H54 (cell line): ENCODE data around the gene FAM20C.

Source experiments
- DNase-seq: peaks from one replicate; pipeline ENCODE4 v3.0.0; 2011; ENCODE audit warnings: low spot score, mixed read lengths; ENCODE audit not compliant: insufficient read length
- FAIRE-seq: peaks from 3 replicates; lab custom pipeline; 2011; peaks lifted over from hg19 to GRCh38; lab: Jason Lieb, UNC
- POLR2A ChIP-seq: IDR thresholded peaks from 2 replicates; pipeline ENCODE4 v1.6.1; 2011; ENCODE audit warnings: low read depth, mild to moderate bottlenecking, low read length

Gene FAM20C

DNA sequence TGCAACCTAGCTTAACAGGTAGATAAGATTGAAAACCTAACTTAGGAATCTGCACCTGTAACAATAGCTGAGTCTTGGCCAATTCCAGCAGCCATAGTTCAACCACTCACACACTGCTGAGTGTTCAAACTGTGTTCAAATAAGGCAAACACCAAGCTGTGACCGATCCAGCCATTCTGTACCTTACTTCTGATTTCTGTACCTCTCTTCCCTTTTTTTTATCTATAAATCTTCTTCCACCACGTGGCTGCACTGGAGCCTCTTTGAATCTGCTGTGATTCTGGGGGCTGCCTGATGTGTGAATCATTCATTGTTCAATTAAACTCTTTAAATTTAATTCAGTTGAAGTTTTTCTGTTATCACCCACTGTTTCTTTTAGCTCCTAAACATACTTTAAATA is 81.9 kb downstream of the FAM20C start:
- TF ChIP-seq POLR2A, result no peak
- DNase-seq (no peak), FAIRE-seq (no peak)

GRCh38 chr7:276230-276835 is 84.0 kb downstream of the FAM20C start:
- TF ChIP-seq POLR2A, result no peak
- DNase-seq (no peak), FAIRE-seq (no peak)

GRCh38 chr7:277228-277627 is 84.9 kb downstream of the FAM20C start:
- FAIRE-seq, result no peak
- no peak for TF ChIP-seq POLR2A
- no peak for DNase-seq

- DNase-seq (no peak), FAIRE-seq (no peak)
- TF ChIP-seq POLR2A, result no peak
These were observed 85.7 kb downstream of the FAM20C start for GRCh38 chr7:278081-278480.

DNA sequence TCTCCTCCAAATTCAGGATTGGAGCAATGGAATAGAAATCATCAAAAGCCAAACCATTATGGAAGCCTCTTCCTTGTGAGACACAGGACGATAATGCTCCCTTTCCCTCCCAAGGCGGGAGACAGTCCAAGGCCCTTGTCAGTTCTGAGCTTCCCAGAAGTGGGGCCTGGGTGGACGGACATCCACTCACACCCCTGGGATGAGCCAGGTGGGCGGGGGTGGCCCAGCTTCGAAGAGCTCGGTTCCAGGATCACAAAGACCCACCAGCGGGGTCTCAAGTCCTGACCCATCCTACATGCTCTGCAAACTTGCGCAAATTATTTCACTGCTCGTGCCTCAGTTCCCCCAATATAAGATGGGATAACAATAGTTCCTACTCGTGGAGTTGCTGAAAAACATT is 87.5 kb downstream of the FAM20C start:
- no peak for TF ChIP-seq POLR2A
- DNase-seq, result no peak
- no peak for FAIRE-seq

DNA sequence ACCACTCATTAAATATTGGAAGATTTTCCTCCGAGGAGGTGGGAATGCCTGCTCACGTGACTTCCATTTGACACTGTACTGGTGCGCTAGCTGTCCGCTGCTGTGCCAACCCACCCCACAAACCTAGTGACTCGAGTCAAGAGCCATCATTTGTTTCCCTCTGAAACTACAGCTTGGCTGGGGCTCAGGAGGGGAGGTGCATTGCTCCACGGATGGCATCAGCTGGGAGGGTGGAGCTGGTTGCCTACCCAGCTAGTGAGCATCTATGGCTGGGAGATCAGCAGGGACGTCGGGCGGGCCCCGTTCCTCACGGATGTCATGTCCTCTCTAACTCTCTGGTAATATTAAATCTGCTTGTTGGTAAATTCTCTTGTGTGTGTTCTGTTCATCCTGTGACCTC is 88.1 kb downstream of the FAM20C start:
- no peak for DNase-seq
- no peak for TF ChIP-seq POLR2A
- no peak for FAIRE-seq

DNA sequence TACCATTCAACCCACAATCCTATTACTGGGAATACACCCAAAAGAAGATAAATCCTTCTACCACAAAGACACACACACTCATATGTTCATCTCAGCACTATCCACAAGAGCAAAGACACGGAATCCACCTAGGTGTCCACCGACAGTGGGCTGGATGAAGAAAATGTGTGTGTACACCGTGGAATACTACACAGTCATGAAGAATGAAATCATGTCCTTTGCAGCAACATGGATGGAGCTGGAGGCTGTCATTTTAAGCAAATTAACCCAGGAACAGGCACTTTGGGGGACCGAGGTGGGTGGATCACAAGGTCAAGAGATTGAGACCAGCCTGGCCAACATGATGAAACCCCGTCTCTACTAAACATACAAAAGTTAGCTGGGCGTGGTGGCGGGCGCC is 89.3 kb downstream of the FAM20C start:
- FAIRE-seq (no peak), DNase-seq (no peak)
- TF ChIP-seq POLR2A, result no peak

GRCh38 chr7:282621-283020 is 90.2 kb downstream of the FAM20C start:
- no peak for DNase-seq
- no peak for TF ChIP-seq POLR2A
- no peak for FAIRE-seq

DNA sequence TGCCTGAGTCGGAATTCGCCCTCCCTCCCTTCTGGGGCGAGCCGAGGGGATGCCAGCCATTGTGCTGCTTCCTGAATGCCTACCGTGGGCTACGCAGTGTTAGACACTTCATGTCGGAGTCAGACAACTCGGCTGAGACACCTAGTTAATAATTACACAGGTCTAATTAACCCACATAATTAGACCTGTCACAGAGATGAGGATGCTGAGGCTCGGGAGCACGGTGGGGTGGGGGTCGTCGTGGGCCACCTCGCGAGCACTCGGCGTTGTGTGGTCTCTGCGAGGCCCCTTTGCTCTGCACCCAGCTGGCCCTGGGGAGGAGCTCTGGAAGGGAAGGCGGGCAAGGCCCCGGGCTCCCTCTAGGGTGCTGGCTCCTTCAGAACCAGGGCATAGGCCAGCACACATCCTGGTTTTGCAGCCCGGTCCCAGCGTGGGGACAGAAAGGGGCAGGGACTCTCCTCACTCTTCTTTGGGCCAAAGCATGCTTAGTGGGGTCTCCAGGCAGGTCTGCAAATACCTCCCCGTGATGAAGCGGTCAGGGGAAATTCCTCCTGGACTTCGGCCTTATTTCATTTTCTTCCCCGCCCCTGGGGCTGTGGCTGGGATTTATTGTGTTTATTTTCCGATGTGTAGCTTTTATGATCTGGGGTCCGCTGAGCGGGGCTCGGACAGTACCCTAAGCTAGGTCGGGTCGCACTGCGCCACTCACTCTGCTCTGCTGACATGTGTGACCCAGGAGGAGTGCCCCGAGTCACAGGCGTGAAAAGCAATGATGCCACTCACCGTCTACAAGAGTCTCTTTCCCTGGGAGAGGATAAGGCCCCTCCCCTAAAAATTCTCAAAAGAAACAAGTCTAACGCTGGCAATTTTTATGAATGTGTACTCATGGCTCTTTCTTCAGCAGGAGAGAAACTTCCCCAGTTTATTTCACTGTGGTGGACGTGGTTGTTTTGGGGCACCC is 92.7 kb downstream of the FAM20C start:
- no peak for FAIRE-seq
- no peak for TF ChIP-seq POLR2A
- DNase-seq, result no peak

DNA sequence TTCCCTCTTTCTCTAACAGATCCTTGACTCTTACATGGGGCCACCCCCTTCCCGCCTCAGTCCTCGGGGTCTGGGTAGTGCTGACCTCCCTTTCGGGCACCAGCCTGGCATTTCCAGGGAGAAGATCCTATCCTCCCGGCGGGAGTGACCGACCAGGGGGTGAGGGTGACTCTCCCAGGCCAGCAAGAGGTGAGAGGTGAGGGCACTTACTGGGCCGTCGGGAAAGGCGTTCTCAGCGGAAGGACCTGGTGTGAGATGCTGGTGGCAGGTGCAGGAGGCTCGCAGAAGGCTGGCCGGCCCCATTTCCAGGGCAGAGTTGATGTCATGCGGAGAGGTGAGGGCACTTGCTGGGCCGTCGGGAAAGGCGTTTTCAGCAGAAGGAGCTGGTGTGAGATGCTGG is 93.4 kb downstream of the FAM20C start:
- no peak for DNase-seq
- FAIRE-seq, result no peak
- TF ChIP-seq POLR2A, result no peak

- FAIRE-seq (no peak), DNase-seq (no peak)
- no peak for TF ChIP-seq POLR2A
These were observed 93.9 kb downstream of the FAM20C start for GRCh38 chr7:286266-286665.

- no peak for FAIRE-seq
- no peak for TF ChIP-seq POLR2A
- no peak for DNase-seq
These were observed 96.3 kb downstream of the FAM20C start for GRCh38 chr7:288671-289101.

DNA sequence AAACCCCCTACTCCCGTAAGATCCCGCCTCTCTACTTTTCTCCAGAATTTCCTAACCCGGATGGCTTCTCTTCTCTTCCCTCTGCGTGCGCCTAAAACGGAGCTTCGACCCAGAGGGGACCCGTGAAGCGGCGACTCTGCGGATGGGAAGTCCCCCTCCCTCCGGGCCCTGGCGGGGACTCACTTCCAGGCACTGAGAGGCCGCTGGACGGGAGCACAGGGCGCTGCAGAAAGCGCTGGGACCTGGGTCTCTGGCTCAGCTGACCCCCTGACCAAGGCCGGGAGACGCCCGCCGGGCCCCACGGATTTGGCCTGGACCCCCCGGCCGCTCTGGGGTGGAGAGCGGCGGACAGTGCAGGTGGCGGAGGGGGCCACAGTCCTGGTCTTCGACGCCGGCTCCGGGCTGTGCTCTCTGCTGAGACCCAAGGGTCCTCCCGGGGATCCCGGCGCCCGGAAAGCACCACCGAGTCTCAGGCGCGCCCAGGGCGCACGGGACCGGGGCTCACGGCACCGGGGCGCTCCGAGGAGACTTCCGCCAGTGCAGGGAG is 96.9 kb downstream of the FAM20C start:
- FAIRE-seq (no peak), DNase-seq (no peak)
- no peak for TF ChIP-seq POLR2A
